ENCODE data around the gene TMEM9B.
"Not testable (repeated sequence)": the region's sequence is repeated elsewhere in the genome, so short reads cannot be mapped to it uniquely, and the experiment has no call there.

TMEM9B gene

GRCh38 chr11:8964324-8965320, at the start of gene TMEM9B:
Gene TMEM9B (minus strand): TSS chr11:8964442. CDS start chr11:8964313, 129 bp downstream.
- peak; percentile 63 for DNase-seq (ENCODE audit: low read depth, low spot score)

GRCh38 chr11:9013373-9013772, 49.1 kb upstream of the TMEM9B start:
- DNase-seq (ENCODE audit: low read depth, low spot score) = no peak

DNA sequence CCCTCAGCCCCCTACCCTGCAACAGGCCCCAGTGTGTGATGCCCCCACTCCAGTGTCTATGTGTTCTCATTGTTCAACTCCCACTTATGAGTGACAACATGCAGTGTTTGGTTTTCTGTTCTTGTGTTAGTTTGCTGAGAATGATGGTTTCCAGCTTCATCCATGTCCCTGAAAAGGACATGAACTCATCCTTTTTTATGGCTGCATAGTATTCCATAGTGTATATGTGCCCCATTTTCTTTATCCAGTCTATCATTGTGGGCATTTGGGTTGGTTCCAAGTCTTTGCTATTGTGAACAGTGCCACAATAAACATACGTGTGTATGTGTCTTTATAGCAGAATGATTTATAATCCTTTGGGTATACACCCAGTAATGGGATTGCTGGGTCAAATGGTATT, 45.3 kb upstream of the TMEM9B start:
- DNase-seq (ENCODE audit: low read depth, low spot score) = not testable (repeated sequence)

DNA sequence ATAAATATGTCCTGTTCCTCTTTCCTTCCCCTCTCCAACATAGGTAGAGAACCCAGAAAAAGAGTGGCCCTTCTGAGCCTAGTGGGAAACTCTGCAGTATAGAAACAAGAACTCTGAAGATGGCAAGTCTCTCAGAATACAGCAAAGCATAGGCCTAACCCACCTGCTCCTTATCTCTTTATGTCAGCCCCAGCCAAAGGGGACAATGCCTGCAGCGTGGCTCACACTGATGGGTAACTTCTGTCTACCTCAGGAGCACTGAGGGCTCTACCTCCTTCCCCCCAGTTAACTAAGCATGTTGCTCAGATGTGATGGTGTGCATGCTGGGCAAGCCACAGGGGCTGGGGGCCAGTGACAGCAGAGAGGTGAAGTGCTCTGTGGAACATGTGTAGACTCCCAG, 44.4 kb upstream of the TMEM9B start:
- no peak for DNase-seq (ENCODE audit: low read depth, low spot score)

DNA sequence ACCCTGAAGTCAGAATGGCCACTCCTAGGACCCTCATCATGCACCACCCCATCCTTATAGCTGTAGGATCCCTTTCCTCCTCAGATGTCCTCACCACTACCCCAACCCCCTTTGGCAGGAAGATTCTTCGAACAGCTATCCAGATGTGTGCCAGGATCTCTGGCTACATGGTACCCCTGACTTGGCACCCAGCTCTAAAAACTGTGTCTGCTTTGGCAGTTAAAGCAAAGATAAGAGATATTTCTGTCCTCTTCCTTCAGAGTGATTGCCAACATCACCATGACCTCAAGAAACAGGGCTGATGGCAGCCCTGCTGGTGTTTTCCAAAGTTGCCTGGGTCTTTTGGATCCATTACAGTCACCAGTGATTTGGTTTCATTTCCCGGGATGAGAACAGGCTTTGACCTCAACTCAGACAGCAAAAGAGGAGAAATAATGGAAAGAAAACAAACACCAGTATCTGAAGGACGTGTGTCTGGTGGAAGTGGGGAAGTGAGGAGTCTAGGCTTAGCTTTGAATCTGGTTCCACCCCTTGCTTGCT, 43.8 kb upstream of the TMEM9B start:
- no peak for DNase-seq (ENCODE audit: low read depth, low spot score)

- no peak for DNase-seq (ENCODE audit: low read depth, low spot score)
These were observed 40.8 kb upstream of the TMEM9B start for GRCh38 chr11:9005087-9005486.

GRCh38 chr11:9004183-9004926, 40.1 kb upstream of the TMEM9B start:
- no peak for DNase-seq (ENCODE audit: low read depth, low spot score)

GRCh38 chr11:9003573-9004182, 39.4 kb upstream of the TMEM9B start, which contains the start of gene NRIP3:
Gene NRIP3 (minus strand): TSS chr11:9004001. CDS start chr11:9003935, 66 bp downstream.
- DNase-seq (ENCODE audit: low read depth, low spot score) = no peak

- DNase-seq (ENCODE audit: low read depth, low spot score) = no peak
These were observed 38.8 kb upstream of the TMEM9B start for GRCh38 chr11:9002920-9003572.

- no peak for DNase-seq (ENCODE audit: low read depth, low spot score)
These were observed 37.5 kb upstream of the TMEM9B start for GRCh38 chr11:9001736-9002135.

- DNase-seq (ENCODE audit: low read depth, low spot score) = no peak
These were observed 33.8 kb upstream of the TMEM9B start for GRCh38 chr11:8998017-8998416.

GRCh38 chr11:8997451-8997850, 33.2 kb upstream of the TMEM9B start:
- DNase-seq (ENCODE audit: low read depth, low spot score) = no peak

DNA sequence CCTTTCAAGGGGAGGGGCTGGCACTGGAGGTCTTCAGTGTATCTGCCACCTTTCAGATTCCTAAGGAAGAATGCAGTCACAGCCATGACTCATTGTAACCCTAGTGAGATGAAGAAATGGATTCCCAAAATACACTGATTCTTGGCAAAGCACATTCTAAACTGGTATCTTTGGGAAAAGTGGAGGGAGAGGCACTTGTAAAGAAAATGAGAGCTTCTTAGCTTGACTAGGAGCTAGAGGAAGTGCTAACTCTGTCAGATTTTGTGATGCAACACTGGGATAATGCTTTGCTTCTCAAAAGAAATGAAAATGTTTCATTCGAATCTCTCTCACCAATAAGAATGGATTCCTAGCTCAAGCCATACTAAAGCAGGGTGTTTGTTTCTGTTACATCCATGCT, 25.2 kb upstream of the TMEM9B start:
- no peak for DNase-seq (ENCODE audit: low read depth, low spot score)

GRCh38 chr11:8988329-8989234, 24.3 kb upstream of the TMEM9B start:
- no peak for DNase-seq (ENCODE audit: low read depth, low spot score)

DNA sequence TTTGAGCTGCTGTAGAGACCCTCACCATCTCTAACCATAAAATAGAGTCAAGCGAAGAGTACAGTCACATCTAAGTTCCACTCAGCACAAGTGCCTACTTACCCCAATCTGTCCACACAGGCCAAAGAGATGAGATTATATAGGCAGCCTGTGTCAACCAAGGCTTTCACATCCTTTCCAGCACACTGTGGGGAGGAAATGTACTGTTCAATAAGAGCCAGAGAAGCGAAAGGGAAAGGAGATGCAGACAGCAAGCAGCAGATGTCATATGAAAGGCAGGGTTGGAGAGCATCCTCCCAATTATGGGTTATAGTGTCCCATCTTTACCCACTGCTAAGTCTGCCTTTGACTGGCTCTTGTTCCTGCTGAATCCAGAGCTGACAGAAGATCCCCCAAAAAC, 23.2 kb upstream of the TMEM9B start:
- DNase-seq (ENCODE audit: low read depth, low spot score) = no peak

DNA sequence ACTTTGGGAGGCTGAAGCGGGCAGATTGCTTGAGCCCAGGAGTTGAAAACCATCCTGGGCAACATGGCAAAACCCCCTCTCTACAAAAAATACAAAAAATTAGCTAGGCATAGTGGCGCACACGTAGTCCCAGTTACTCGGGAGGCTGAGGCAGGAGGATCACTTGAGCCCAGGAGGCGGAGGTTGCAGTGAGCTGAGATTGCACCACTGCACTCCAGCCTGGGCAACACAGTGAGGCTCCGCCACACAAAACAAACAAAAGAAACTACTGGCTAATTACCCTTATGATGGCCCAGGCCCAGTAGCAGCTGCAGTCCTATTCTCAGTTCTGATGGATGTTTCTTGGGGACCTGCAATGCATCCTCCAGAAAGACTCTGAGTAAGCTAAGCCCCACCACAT, 22.5 kb upstream of the TMEM9B start:
- DNase-seq (ENCODE audit: low read depth, low spot score) = not testable (repeated sequence)

DNA sequence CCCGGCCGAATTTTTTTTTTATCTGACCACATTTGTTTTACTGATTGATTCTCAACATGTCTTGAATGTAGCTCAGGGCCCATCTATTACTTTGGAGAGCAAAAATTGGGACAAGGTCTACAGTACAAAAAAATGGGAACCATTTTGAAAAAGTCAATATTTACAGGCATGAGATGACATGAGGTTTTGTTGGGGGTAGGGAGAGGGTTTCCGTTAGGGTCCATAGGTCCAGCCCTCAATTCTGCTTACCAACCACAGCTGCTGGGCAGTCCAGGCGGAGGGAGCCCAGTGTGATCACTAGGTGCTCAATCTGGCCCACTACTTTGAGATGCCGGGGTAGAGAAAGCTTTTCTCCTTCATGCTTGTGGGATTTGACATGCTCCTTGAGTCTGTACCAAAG, 21.2 kb upstream of the TMEM9B start:
- no peak for DNase-seq (ENCODE audit: low read depth, low spot score)

GRCh38 chr11:8983552-8983951, 19.3 kb upstream of the TMEM9B start:
- no peak for DNase-seq (ENCODE audit: low read depth, low spot score)

- DNase-seq (ENCODE audit: low read depth, low spot score) = no peak
These were observed 16.2 kb upstream of the TMEM9B start for GRCh38 chr11:8980485-8980884.

DNA sequence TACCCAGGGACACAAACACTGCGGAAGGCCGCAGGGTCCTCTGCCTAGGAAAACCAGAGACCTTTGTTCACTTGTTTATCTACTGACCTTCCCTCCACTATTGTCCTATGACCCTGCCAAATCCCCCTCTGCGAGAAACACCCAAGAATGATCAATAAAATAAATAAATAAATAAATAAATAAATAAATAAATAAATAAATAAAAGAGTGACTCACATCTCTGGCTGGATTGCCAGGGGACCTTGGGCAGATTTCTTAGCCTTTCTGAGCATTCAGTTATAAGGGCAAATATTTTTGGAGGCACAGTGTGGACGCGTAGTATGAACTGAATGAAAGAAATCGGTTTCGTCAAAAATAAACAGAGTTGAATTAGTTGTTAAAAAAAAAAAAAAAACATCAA, 15.1 kb upstream of the TMEM9B start:
- DNase-seq (ENCODE audit: low read depth, low spot score) = not testable (repeated sequence)

Measured in smooth muscle cell of the brain vasculature (primary cell).